Stimulated activated naive B cell treated with anti-CD40 and anti-IgM and Interleukin-4, amounts not matched to agents 10 μg/mL and 1 μg/mL and 100 μg/mL, for 72 hours (primary cell): ENCODE results near the gene CLDN15.

Experiments used
- ATAC-seq, 2 donors: fragments of 150-1000 bp; cut with Tn5 transposase; replicated peaks; 2 replicates each; pipeline ENCODE4 v1.10.0; 2021; ENCODE audit warnings: moderate library complexity in 1 of 2
- DNase-seq: peaks from one replicate; pipeline ENCODE4 v3.0.0; 2021
- H3K27ac Mint-ChIP-seq: one replicate; pipeline ENCODE4 v1.8.0; 2022; ENCODE audit warnings: mild to moderate bottlenecking, mixed read lengths
- H3K27me3 Mint-ChIP-seq, 2 donors: one replicate each; pipeline ENCODE4 v1.8.0; 2022; ENCODE audit warnings: mixed read lengths in 2 of 2
- H3K36me3 Mint-ChIP-seq, 2 donors: one replicate each; pipeline ENCODE4 v1.8.0; 2022; ENCODE audit warnings: mixed read lengths in 2 of 2, mild to moderate bottlenecking in 1 of 2
- H3K4me1 Mint-ChIP-seq, 2 donors: one replicate each; pipeline ENCODE4 v1.8.0; 2022; ENCODE audit warnings: mixed read lengths in 2 of 2, mild to moderate bottlenecking in 1 of 2
- H3K4me3 Mint-ChIP-seq, 2 donors: one replicate each; pipeline ENCODE4 v1.8.0; 2022; ENCODE audit warnings: mild to moderate bottlenecking in 2 of 2, mixed read lengths in 2 of 2, moderate library complexity in 1 of 2
- H3K9me3 Mint-ChIP-seq, 2 donors: one replicate each; pipeline ENCODE4 v1.8.0; 2022; ENCODE audit warnings: mixed read lengths in 2 of 2, mild to moderate bottlenecking in 1 of 2

The CLDN15 gene

DNA sequence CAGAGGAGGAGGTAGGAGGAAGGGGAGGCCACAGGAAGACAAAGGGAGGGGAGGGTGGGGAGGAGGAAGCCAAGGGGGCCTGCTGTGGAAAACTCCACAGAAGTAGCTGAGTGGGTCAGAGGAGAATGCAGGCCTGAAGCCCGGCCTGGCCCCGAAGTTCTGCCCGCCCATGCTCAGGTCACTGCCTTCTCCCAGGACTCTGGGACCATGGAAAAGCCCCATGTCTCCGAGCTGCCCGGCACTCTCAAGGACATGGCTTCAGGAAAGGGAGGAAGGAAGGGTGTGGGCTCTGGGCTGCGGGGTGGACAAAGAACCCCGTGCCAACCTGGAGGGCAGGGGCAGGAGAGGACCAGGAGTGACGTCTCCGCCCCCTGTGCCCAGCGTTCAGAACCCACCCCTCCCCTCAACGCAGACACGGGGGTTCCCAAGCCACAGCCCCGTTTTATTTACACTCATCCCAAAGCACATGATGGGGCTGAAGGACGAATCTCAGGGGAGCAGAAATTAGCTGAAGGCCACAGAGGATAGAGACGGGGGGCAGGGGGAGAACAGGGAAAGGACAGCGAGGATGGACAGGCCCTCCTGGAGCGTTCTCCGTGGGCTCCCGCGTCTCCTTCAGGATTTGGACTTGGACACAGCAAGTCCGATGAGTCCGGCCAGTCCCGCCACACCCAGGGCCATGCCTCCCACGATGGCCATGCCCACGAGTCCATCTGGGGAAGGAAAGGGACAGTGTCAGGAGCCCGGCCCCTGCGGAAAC, 1.8 kb upstream of the CLDN15 start:
- Mint-ChIP-seq H3K27ac (no peak overlapping the region), H3K27me3 (no peaks in the 10 kb centered on the region), H3K4me3 (no peak overlapping the region), H3K36me3 (peaks cover 38 to 39% of the 10 kb centered on the region in 2 donors), H3K4me1 (peaks cover 15 to 52% of the 10 kb centered on the region in 2 donors), H3K9me3 (no peaks in the 10 kb centered on the region)
- ATAC-seq (no peak), DNase-seq (no peak)

DNA sequence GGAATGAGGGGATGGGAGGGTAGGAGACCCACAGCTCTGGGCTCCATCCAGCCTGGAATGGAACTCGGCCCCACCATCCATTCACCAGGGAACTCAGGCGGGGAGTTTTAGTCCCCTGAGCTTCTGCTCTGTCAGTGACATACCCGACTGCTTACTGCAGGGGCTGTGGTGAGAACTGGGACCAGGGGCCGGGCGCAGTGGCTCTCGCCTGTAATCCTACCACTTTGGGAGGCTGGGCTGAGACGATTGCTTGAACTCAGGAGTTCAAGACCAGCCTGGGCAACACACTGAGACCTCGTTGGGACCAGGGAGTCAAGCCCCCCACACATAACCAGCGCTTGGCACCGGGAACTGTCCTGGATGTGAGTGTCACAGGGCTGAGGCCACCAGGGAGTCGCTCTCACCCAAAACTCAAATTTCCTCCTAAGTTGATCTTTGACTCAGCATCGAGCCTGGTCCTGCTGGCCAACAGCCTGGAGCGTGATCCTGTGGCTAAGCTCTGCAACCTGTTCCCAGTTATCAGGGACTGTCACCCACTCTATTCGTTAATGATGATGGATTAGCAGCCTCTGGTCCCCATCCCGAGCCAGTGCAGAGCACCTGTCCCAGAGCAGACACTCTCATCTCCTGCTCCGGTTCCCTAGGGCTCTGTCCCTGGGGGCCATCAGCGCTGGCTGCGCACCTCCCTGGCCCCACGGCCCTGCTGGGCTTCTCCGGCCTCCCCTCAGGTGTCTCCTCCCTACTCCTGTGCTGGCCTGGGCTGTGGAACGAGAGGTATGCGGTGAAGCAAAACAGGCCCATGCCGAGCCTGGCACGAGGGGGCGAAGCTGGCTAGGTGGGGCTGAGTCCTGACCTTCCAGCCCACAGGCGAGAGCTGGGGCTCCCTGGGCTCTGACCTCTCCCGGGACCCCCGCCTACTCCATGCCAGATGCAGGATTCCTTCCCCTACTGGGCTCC, 902 bp upstream of the CLDN15 start:
- peak overlapping the region; percentile 59 for H3K27ac Mint-ChIP-seq
- no peak for DNase-seq

DNA sequence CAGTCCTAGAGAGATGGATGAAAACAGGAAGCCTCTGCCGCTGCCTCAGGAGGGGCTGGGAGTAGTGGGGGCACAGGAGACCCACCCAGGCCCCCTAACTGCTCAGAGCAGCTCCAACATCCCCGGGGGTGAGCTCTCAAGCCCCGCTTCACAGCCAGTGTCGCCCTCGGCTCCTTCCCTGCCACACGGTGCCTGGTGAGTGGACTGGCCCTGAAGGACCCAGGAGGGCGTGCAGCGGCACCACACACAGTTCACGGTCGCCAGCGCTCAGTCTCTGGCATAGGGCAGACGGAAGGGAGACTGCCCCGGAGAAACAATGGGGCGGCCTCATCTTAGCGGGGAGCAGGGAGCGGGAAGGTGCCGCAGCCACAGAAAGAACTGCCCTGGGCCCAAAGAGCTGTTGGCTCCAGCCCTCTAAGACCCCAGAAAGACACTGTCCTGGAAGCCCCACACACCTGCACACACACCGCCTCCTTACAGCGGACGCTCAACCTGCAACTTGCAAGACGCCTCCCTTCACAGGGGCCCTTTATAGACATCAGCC, 1.2 kb downstream of the CLDN15 start:
- Mint-ChIP-seq H3K4me3 (no peak overlapping the region), H3K4me1 (peaks cover 9 to 37% of the 10 kb centered on the region in 2 donors), H3K27ac (peak overlapping the region; percentile 42), H3K27me3 (no peaks in the 10 kb centered on the region), H3K36me3 (peaks cover 47 to 48% of the 10 kb centered on the region in 2 donors), H3K9me3 (no peaks in the 10 kb centered on the region)
- DNase-seq = no peak
- no peak for ATAC-seq

More for the DNA sequence above, 902 bp upstream of the CLDN15 start:
- no peaks in the 10 kb centered on the region for H3K9me3 Mint-ChIP-seq
- no peaks in the 10 kb centered on the region for H3K27me3 Mint-ChIP-seq
- H3K36me3 Mint-ChIP-seq = peaks cover 38 to 39% of the 10 kb centered on the region in 2 donors
- ATAC-seq = peak in 1 of 2 donors; percentile 10
- H3K4me1 Mint-ChIP-seq = peaks cover 10 to 46% of the 10 kb centered on the region in 2 donors
- no peak overlapping the region for H3K4me3 Mint-ChIP-seq

DNA sequence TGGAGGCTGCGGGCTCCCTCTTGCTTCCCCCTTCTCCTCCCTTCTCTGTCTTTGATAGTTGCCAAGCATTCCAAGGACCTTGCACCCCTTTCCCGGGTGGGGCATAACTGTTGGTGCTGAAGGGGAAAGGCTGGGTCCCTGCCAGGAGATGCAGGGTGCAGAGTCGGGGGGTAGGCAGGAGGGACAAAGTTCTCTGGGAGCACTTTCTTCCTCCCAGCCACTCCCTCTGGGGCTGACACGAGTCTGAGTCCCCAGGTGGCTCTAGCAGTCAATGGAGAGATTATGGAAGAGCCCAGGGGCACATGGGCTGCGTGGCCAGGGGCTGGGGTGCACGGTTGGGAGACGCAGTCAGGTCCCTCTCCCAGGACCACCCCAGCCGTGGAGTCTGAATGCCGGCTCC, 2.1 kb downstream of the CLDN15 start:
- Mint-ChIP-seq H3K27ac (no peak overlapping the region), H3K9me3 (no peaks in the 10 kb centered on the region), H3K36me3 (peaks cover 45 to 47% of the 10 kb centered on the region in 2 donors), H3K27me3 (no peaks in the 10 kb centered on the region), H3K4me1 (peaks cover 9 to 32% of the 10 kb centered on the region in 2 donors), H3K4me3 (no peak overlapping the region)
- DNase-seq (no peak), ATAC-seq (no peak)

DNA sequence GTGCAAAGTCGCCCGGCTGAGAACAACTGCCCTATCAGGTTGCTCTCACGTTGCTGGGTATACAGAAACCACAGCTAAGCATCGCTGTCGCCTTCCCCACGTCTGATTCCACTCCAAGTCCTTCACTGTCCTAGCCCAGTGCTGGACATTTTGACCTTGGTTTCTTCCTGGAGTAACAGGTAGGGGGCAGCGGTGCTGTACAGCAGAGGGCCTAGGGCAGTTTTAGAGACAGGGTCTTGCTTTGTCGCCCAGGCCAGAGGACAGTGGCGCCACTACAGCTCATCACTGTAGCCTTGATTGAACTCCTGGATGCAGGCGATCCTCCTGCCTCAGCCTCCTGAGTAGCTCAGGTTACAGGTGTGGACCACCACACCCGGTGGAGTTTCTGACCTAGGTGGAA, 2.6 kb downstream of the CLDN15 start:
- no peak for ATAC-seq
- H3K27ac Mint-ChIP-seq = no peak overlapping the region
- DNase-seq = no peak
- H3K9me3 Mint-ChIP-seq = no peaks in the 10 kb centered on the region
- no peak overlapping the region for H3K4me3 Mint-ChIP-seq
- H3K4me1 Mint-ChIP-seq = peaks cover 9 to 35% of the 10 kb centered on the region in 2 donors
- peaks cover 43 to 49% of the 10 kb centered on the region in 2 donors for H3K36me3 Mint-ChIP-seq
- no peaks in the 10 kb centered on the region for H3K27me3 Mint-ChIP-seq

DNA sequence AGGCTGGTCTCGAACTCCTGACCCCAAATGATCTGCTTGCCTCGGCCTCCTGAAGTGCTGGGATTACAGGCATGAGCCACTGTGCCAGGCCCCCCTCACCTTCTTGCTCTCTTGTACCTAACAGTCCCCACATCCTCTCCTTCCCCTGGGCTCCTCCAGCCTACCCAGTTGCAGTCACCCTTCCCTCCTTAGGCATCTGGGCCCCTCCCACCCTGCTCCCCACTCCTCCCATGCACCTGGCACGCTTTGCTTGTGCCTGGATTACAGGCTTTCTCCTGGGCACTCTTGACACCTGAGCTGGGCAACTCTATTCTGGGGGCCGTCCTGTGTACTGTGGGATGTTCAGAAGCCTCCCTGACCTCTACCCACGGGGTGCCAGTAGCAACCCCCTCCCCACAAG, 3.0 kb downstream of the CLDN15 start:
- no peak for ATAC-seq

DNA sequence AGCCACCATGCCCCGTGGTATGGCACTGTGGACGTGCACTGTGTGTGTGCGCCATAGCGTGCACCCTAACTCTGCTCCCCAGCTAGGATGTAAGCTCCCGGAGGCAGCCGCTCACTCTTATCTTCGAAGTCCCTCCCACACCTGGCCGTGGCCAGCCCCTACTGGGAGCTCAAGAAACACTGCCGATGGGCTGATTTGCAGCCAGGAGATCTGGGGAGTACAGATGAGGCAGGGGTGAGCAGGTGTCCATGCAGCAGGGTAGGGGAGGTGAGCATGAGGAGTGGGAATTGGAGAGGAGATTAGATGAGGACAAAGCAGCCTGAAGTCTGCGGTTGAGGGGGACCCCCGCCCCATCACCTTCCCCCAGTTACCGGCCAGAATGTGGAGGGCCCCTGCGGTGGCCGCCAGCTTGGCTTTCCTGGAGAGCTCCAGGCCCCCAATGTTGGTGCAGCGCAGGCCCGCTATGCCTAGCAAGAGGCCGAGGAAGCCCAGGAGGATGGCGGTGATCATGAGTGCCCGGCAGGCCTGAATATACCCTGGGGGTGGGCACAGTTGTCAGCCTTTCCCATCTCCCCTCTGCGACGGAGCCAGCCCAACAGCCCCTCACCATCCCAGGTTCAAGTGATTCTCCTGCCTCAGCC, 3.6 kb downstream of the CLDN15 start:
- Mint-ChIP-seq H3K36me3 (peaks cover 42 to 50% of the 10 kb centered on the region in 2 donors), H3K4me1 (peaks cover 9 to 27% of the 10 kb centered on the region in 2 donors), H3K27me3 (no peaks in the 10 kb centered on the region), H3K9me3 (no peaks in the 10 kb centered on the region), H3K4me3 (no peak overlapping the region), H3K27ac (no peak overlapping the region)
- no peak for DNase-seq
- ATAC-seq = no peak

More for the DNA sequence above, 3.0 kb downstream of the CLDN15 start:
- Mint-ChIP-seq H3K4me1 (peaks cover 9 to 33% of the 10 kb centered on the region in 2 donors), H3K4me3 (peak overlapping the region in 1 of 2 donors; percentile 21), H3K9me3 (no peaks in the 10 kb centered on the region), H3K27ac (no peak overlapping the region), H3K27me3 (no peaks in the 10 kb centered on the region), H3K36me3 (peaks cover 45 to 52% of the 10 kb centered on the region in 2 donors)
- no peak for DNase-seq

DNA sequence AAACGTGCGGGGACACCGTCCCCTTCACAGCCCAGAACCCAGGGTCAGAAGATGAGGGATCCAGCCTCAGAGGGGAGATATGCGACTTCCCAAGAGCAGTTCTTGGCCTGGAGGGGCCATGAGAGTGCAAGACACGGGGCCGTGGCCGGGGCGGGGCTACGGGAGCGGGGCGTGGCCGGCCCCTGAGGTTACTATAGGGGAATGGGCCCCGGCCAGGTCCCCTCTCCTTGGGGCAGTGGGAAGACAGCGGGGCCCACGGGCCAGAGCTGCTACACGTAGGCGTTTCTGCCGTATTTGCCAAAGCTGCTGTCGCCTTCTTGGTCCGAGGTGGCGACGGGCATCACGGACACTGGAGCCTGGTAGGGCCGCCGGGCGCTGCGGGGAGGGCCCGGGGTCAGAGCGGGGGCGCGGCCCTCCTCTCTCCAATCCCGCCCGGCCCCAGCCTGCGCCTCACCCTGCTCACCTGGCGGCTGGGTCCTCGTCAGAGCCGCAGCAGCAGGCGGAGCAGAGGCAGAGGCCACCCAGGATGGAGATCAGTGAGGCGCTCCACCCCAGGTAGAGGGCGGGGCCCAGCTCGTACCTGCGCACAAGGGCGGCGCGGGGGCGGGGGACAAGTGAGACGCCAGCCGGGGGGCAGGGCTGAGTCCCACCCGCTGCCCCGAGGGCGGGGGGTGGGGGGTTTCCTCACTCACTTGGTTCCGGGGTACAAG, 5.3 kb downstream of the CLDN15 start:
- ATAC-seq (no peak), DNase-seq (no peak)
- H3K4me3 Mint-ChIP-seq = no peak overlapping the region
- H3K27ac Mint-ChIP-seq = no peak overlapping the region
- peaks cover 3 to 13% of the 10 kb centered on the region in 2 donors for H3K4me1 Mint-ChIP-seq
- H3K9me3 Mint-ChIP-seq = no peaks in the 10 kb centered on the region
- H3K36me3 Mint-ChIP-seq = peaks cover 36 to 43% of the 10 kb centered on the region in 2 donors
- no peaks in the 10 kb centered on the region for H3K27me3 Mint-ChIP-seq

DNA sequence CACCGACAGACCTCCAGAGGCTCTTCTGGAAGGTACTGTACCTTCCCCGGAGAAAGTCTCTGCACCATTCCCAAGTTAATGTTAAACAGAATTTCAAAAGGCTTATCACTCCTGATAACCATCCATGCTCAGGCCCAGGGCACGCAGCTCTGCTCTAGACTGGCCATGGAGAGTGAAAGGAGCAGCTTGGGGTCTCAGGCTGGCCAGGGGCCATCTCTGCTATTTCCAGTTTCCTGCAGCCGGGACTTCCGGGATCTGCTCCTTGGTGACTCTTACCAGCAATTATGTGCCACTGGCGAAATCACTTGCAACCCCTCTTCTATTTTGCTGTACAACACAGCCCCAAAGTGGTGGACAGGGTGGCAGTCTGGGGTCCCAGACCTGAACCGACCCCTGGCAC, 6.0 kb downstream of the CLDN15 start:
- no peak for ATAC-seq
- Mint-ChIP-seq H3K4me3 (no peak overlapping the region), H3K9me3 (no peaks in the 10 kb centered on the region), H3K27ac (no peak overlapping the region), H3K27me3 (no peaks in the 10 kb centered on the region), H3K36me3 (peaks cover 39 to 43% of the 10 kb centered on the region in 2 donors), H3K4me1 (peaks cover 3 to 13% of the 10 kb centered on the region in 2 donors)
- no peak for DNase-seq

DNA sequence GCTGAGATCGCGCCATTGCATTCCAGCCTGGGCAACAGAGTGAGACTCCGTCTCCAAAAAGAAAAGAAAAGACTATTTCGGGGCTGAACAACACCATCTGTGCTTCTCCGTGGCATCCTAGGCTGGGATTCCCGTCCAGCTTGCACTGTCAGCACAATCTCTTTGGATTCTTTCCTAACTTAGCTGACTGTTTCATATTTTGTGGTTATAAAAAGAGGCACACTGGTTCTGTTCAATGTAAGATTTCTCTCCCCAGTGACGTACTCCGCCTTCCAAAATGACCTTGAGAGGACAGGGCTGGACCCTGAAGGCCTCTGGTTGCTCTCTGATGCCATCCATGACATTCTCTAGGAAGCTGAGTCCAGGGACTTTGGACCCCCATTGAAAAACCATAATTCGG, 10.9 kb downstream of the CLDN15 start:
- no peaks in the 10 kb centered on the region for H3K9me3 Mint-ChIP-seq
- H3K36me3 Mint-ChIP-seq = peaks cover 56 to 66% of the 10 kb centered on the region in 2 donors
- no peak for ATAC-seq
- no peaks in the 10 kb centered on the region for H3K27me3 Mint-ChIP-seq
- H3K4me3 Mint-ChIP-seq = no peak overlapping the region
- no peak overlapping the region for H3K27ac Mint-ChIP-seq
- no peak for DNase-seq
- peaks cover 11 to 26% of the 10 kb centered on the region in 2 donors for H3K4me1 Mint-ChIP-seq

DNA sequence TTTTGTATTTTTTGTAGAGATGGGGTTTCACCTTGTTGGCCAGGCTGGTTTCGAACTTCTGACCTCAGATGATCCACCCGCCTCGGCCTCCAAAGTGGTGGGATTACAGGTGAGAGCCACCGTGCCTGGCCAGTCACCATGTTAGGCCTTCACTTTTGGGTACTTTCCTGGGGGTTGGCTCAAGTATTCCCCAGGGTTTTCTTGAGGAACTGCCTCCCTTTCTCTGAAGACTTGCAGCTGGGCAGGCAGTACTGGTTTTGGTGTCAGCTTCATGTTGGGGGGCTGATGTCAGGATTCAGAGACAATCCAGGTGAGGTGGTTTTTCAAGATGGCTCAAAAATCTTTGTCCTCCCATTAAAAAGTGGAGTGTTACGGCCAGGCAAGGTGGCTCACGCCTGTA, 12.0 kb downstream of the CLDN15 start:
- peak; percentile 50 to 62 for ATAC-seq
- H3K4me1 Mint-ChIP-seq = peaks cover 10 to 32% of the 10 kb centered on the region in 2 donors
- H3K4me3 Mint-ChIP-seq = no peak overlapping the region
- H3K27ac Mint-ChIP-seq = no peak overlapping the region
- no peaks in the 10 kb centered on the region for H3K9me3 Mint-ChIP-seq
- H3K36me3 Mint-ChIP-seq = peaks cover 54 to 66% of the 10 kb centered on the region in 2 donors
- no peaks in the 10 kb centered on the region for H3K27me3 Mint-ChIP-seq
- no peak for DNase-seq

DNA sequence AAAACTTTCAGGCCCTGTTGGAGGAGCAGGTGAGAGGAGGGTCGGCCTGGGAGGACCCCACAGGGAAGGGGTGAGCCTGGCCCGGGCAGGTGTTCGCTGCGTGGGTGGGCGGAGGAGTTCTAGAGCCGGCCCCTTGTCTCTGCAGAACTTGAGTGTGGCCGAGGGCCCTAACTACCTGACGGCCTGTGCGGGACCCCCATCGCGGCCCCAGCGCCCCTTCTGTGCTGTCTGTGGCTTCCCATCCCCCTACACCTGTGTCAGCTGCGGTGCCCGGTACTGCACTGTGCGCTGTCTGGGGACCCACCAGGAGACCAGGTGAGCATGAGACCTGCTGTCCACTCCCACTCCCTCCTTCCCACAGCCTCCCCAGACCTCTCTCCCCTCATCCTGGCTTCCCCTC, 14.1 kb downstream of the CLDN15 start:
- no peak overlapping the region for H3K4me3 Mint-ChIP-seq
- H3K4me1 Mint-ChIP-seq = peaks cover 15 to 42% of the 10 kb centered on the region in 2 donors
- H3K36me3 Mint-ChIP-seq = peaks cover 41 to 57% of the 10 kb centered on the region in 2 donors
- H3K27me3 Mint-ChIP-seq = no peaks in the 10 kb centered on the region
- no peak overlapping the region for H3K27ac Mint-ChIP-seq
- DNase-seq (no peak), ATAC-seq (no peak)
- no peaks in the 10 kb centered on the region for H3K9me3 Mint-ChIP-seq

DNA sequence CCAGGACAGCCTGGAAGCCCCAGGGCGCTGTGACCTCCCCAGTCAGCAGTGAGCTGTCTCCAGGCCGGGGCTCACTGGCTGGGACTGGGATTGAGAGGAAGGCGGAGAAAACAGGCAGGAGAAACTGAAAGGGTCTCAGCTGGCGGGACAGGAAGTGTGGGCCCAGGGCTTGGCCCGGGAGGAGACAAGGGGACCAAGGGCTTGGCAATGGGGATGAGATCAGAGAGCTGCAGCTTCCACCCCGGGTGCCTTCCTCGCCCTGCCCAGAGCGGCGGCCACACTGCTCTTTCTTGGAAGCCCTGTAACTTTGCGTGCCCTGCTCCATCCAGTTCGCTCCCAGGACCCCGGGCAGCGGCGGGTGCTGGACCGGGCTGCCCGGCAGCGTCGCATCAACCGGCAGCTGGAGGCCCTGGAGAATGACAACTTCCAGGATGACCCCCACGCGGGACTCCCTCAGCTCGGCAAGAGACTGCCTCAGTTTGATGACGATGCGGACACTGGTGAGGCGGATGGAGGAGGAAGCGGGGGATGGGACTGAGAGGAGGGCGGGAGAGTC, 15.2 kb downstream of the CLDN15 start:
- H3K27ac Mint-ChIP-seq = no peak overlapping the region
- no peaks in the 10 kb centered on the region for H3K27me3 Mint-ChIP-seq

More for the DNA sequence above, 15.2 kb downstream of the CLDN15 start:
- no peak for ATAC-seq
- no peak overlapping the region for H3K4me3 Mint-ChIP-seq
- no peak for DNase-seq
- H3K36me3 Mint-ChIP-seq = peaks cover 42 to 55% of the 10 kb centered on the region in 2 donors
- H3K9me3 Mint-ChIP-seq = no peaks in the 10 kb centered on the region
- peaks cover 15 to 42% of the 10 kb centered on the region in 2 donors for H3K4me1 Mint-ChIP-seq
